HEK293 (cell line): ENCODE results near the gene PARP6.
A peak's percentile ranks its signal among the peaks of the same experiment; 100 is the strongest.

Experiments used
- CTCF ChIA-PET: fragments of 350-600 bp; formaldehyde crosslinking; extraction: SDS; loops from one replicate; lab custom pipeline; 2021; ENCODE audit warnings: antibody characterized with exemption; lab: Yijun Ruan, JAX
- POLR2A ChIA-PET: fragments of 300-600 bp; formaldehyde crosslinking; extraction: SDS; loops from one replicate; lab custom pipeline; 2020; ENCODE audit warnings: antibody characterized with exemption, inconsistent platforms; lab: Yijun Ruan, JAX
- H3K27ac ChIP-seq: fragments of 200-500 bp; sonication (Bioruptor generic); 2 replicates; pipeline ENCODE4 v1.5.1; 2014; ENCODE audit warnings: low read depth, low read length, control low read depth, inconsistent platforms; ENCODE audit errors: extremely low read depth
- H3K36me3 ChIP-seq, 2 experiments: fragments of 200-500 bp in 1 of 2; sonication (Bioruptor generic) in 1 of 2; 1 replicate in 1 of 2; 2 replicates in 1 of 2; pipeline ENCODE4 v1.5.1; 2014 to 2017; ENCODE audit warnings: inconsistent platforms in 2 of 2, low read length in 2 of 2; ENCODE audit not compliant: control insufficient read depth in 2 of 2, insufficient read depth in 1 of 2
- H3K4me1 ChIP-seq: fragments of 200-500 bp; sonication (Bioruptor generic); 2 replicates; pipeline ENCODE4 v1.5.1; 2014; ENCODE audit warnings: mild to moderate bottlenecking, low read length, inconsistent platforms; ENCODE audit not compliant: control insufficient read depth, insufficient read depth
- H3K4me3 ChIP-seq: 2 replicates; pipeline ENCODE4 v1.5.1; 2011; ENCODE audit warnings: low read depth, mild to moderate bottlenecking, control low read depth, low read length, moderate library complexity
- H3K9me3 ChIP-seq: fragments of 200-500 bp; sonication (Bioruptor generic); 2 replicates; pipeline ENCODE4 v1.5.1; 2014; ENCODE audit warnings: low read depth, low read length, inconsistent platforms; ENCODE audit not compliant: control insufficient read depth, insufficient read depth
- BCL11A ChIP-seq: fragments of 450-650 bp; formaldehyde crosslinking; IDR thresholded peaks from 2 replicates; pipeline ENCODE4 v1.5.1; 2016; ENCODE audit warnings: low read depth, missing biosample characterization, missing genetic modification characterization
- GFI1B ChIP-seq: fragments of 450-650 bp; formaldehyde crosslinking; IDR thresholded peaks from 2 replicates; pipeline ENCODE4 v1.5.1; 2016; ENCODE audit warnings: missing biosample characterization, missing genetic modification characterization
- KLF9 ChIP-seq: fragments of 450-650 bp; formaldehyde crosslinking; IDR thresholded peaks from 2 replicates; pipeline ENCODE4 v1.5.1; 2016; ENCODE audit warnings: missing biosample characterization, missing genetic modification characterization, low read depth
- MEIS1 ChIP-seq: sonication (generic); formaldehyde crosslinking; IDR thresholded peaks from 2 replicates; pipeline ENCODE4 v1.8.1; 2022; ENCODE audit warnings: missing genetic modification reagents, mild to moderate bottlenecking, borderline replicate concordance
- MYNN ChIP-seq: fragments of 450-650 bp; formaldehyde crosslinking; IDR thresholded peaks from 2 replicates; pipeline ENCODE4 v1.5.1; 2016; ENCODE audit warnings: missing biosample characterization, missing genetic modification characterization, borderline replicate concordance
- REPIN1 ChIP-seq: fragments of 450-650 bp; formaldehyde crosslinking; IDR thresholded peaks from 2 replicates; pipeline ENCODE4 v1.5.1; 2017; ENCODE audit warnings: missing biosample characterization, missing genetic modification characterization, low read depth
- SETDB1 ChIP-seq: IDR thresholded peaks from one replicate; pipeline ENCODE4 v1.6.1; 2017; ENCODE audit warnings: mild to moderate bottlenecking, low read length, moderate library complexity, mixed read lengths; ENCODE audit not compliant: insufficient read length
- WT1 ChIP-seq: fragments of 450-650 bp; formaldehyde crosslinking; IDR thresholded peaks from 2 replicates; pipeline ENCODE4 v1.5.1; 2016; ENCODE audit warnings: missing biosample characterization, missing genetic modification characterization
- ZFP41 ChIP-seq: fragments of 450-650 bp; formaldehyde crosslinking; IDR thresholded peaks from 2 replicates; pipeline ENCODE4 v1.5.1; 2016; ENCODE audit warnings: missing biosample characterization, missing genetic modification characterization, borderline replicate concordance
- ZNF23 ChIP-seq: fragments of 450-650 bp; formaldehyde crosslinking; IDR thresholded peaks from 2 replicates; pipeline ENCODE4 v1.5.1; 2016; ENCODE audit warnings: missing biosample characterization, missing genetic modification characterization, borderline replicate concordance
- ZNF239 ChIP-seq: fragments of 450-650 bp; formaldehyde crosslinking; IDR thresholded peaks from 2 replicates; pipeline ENCODE4 v1.5.1; 2016; ENCODE audit warnings: missing biosample characterization, missing genetic modification characterization
- ZNF311 ChIP-seq: fragments of 450-650 bp; formaldehyde crosslinking; IDR thresholded peaks from 2 replicates; pipeline ENCODE4 v1.5.1; 2017; ENCODE audit warnings: missing biosample characterization, missing genetic modification characterization, borderline replicate concordance
- ZNF423 ChIP-seq: fragments of 450-650 bp; formaldehyde crosslinking; IDR thresholded peaks from 2 replicates; pipeline ENCODE4 v1.5.1; 2016; ENCODE audit warnings: missing biosample characterization, missing genetic modification characterization
- ZNF558 ChIP-seq: fragments of 450-650 bp; formaldehyde crosslinking; IDR thresholded peaks from 2 replicates; pipeline ENCODE4 v1.5.1; 2016; ENCODE audit warnings: missing biosample characterization, missing genetic modification characterization
- ZNF677 ChIP-seq: fragments of 450-650 bp; IDR thresholded peaks from 2 replicates; pipeline ENCODE4 v1.5.0; 2018; ENCODE audit warnings: missing biosample characterization, mild to moderate bottlenecking, missing genetic modification characterization, moderate library complexity
- ZNF776 ChIP-seq: fragments of 450-650 bp; formaldehyde crosslinking; IDR thresholded peaks from 2 replicates; pipeline ENCODE4 v1.5.0; 2017; ENCODE audit warnings: missing biosample characterization, missing genetic modification characterization, borderline replicate concordance
- TF ChIP-seq, protein P1 (sequence below): fragments of 450-650 bp; formaldehyde crosslinking; IDR thresholded peaks from 2 replicates; pipeline ENCODE4 v1.5.1; 2016; ENCODE audit warnings: missing biosample characterization, missing genetic modification characterization
- TF ChIP-seq, protein P2 (sequence below): fragments of 450-650 bp; formaldehyde crosslinking; IDR thresholded peaks from 2 replicates; pipeline ENCODE4 v1.5.1; 2016; ENCODE audit warnings: missing biosample characterization, missing genetic modification characterization
- TF ChIP-seq, protein P3 (sequence below): fragments of 450-650 bp; formaldehyde crosslinking; IDR thresholded peaks from 2 replicates; pipeline ENCODE4 v1.5.1; 2017; ENCODE audit warnings: missing biosample characterization, mild to moderate bottlenecking, missing genetic modification characterization, moderate library complexity
- TF ChIP-seq, protein P4 (sequence below): fragments of 450-650 bp; formaldehyde crosslinking; IDR thresholded peaks from 2 replicates; pipeline ENCODE4 v1.5.1; 2016; ENCODE audit warnings: missing biosample characterization, missing genetic modification characterization
- TF ChIP-seq, protein P5 (sequence below): fragments of 450-650 bp; formaldehyde crosslinking; conservative IDR thresholded peaks from 2 replicates; pipeline ENCODE4 v1.5.1; 2016; ENCODE audit warnings: low read depth, missing biosample characterization, missing genetic modification characterization

The PARP6 gene

DNA sequence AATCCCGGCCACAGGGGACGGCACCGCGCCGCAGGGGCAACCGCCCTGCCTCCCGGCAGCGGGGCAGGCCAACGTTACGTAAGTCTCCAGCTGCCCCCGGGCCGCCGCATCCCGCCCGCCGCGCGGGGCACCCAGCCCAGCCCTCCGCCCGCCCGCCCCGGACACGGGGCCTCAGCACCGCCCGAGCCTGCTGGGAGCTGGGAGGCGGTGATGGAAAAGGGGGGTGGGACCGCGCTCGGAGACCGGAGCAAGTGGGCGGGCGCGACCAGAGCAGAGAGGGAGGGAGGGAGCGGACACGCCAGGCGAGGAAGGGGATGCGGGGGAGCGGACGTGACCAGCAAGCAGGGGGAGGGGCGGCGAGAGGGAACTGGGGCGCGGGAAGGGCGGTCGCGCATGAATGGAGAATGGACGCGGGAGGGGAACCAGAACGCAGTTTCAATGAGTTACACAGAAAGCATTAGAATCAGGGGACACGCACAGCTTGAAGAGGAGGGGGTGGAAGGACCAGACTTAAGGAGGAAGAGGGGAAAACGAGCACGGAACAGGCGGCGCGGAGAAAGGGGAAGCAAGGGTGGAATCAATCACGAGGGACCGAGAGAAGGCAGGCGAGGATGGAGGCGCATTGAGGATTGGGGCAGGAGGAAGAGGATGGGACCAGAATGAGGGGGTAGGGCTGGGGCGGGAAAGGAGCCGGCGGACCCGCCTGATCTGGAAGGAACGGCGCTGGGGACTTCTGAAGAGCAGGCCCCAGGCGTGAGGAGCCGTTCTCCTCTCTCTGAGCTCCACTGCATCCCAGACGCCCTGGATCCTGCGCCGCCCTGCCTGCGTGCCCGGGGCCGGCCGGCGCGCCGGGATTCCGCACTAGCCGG lies 41.9 kb downstream of the PARP6 start (continued):
- TF ChIP-seq ZNF239: peak; percentile 57
- no peak for TF ChIP-seq MEIS1 (CRISPR knock-in tag)
- peak; percentile 87 for TF ChIP-seq GFI1B (tag by site-specific recombination)
- TF ChIP-seq ZFP41 (tag by site-specific recombination): peak; percentile 55; the same call in 1 of the 2 replicates
- TF ChIP-seq WT1 (tag by site-specific recombination): peak; percentile 98
- TF ChIP-seq SETDB1: no peak
- TF ChIP-seq ZNF311 (tag by site-specific recombination): no peak
- TF ChIP-seq BCL11A (tag by site-specific recombination): peak; percentile 98
- TF ChIP-seq, protein P1, sequence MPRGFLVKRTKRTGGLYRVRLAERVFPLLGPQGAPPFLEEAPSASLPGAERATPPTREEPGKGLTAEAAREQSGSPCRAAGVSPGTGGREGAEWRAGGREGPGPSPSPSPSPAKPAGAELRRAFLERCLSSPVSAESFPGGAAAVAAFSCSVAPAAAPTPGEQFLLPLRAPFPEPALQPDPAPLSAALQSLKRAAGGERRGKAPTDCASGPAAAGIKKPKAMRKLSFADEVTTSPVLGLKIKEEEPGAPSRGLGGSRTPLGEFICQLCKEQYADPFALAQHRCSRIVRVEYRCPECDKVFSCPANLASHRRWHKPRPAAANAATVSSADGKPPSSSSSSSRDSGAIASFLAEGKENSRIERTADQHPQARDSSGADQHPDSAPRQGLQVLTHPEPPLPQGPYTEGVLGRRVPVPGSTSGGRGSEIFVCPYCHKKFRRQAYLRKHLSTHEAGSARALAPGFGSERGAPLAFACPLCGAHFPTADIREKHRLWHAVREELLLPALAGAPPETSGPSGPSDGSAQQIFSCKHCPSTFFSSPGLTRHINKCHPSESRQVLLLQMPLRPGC (tag by site-specific recombination): no peak; the same call in none of the 2 replicates
- TF ChIP-seq, protein P2, sequence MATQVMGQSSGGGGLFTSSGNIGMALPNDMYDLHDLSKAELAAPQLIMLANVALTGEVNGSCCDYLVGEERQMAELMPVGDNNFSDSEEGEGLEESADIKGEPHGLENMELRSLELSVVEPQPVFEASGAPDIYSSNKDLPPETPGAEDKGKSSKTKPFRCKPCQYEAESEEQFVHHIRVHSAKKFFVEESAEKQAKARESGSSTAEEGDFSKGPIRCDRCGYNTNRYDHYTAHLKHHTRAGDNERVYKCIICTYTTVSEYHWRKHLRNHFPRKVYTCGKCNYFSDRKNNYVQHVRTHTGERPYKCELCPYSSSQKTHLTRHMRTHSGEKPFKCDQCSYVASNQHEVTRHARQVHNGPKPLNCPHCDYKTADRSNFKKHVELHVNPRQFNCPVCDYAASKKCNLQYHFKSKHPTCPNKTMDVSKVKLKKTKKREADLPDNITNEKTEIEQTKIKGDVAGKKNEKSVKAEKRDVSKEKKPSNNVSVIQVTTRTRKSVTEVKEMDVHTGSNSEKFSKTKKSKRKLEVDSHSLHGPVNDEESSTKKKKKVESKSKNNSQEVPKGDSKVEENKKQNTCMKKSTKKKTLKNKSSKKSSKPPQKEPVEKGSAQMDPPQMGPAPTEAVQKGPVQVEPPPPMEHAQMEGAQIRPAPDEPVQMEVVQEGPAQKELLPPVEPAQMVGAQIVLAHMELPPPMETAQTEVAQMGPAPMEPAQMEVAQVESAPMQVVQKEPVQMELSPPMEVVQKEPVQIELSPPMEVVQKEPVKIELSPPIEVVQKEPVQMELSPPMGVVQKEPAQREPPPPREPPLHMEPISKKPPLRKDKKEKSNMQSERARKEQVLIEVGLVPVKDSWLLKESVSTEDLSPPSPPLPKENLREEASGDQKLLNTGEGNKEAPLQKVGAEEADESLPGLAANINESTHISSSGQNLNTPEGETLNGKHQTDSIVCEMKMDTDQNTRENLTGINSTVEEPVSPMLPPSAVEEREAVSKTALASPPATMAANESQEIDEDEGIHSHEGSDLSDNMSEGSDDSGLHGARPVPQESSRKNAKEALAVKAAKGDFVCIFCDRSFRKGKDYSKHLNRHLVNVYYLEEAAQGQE (tag by site-specific recombination): peak; percentile 47; the same call in 1 of the 2 replicates
- peak; percentile 98 for TF ChIP-seq KLF9 (tag by site-specific recombination)
- TF ChIP-seq ZNF558 (tag by site-specific recombination): peak; percentile 64; the same call in 1 of the 2 replicates
- TF ChIP-seq, protein P3, sequence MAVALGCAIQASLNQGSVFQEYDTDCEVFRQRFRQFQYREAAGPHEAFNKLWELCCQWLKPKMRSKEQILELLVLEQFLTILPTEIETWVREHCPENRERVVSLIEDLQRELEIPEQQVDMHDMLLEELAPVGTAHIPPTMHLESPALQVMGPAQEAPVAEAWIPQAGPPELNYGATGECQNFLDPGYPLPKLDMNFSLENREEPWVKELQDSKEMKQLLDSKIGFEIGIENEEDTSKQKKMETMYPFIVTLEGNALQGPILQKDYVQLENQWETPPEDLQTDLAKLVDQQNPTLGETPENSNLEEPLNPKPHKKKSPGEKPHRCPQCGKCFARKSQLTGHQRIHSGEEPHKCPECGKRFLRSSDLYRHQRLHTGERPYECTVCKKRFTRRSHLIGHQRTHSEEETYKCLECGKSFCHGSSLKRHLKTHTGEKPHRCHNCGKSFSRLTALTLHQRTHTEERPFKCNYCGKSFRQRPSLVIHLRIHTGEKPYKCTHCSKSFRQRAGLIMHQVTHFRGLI (tag by site-specific recombination): peak; percentile 75
- TF ChIP-seq, all 188 proteins: peak for 109

DNA sequence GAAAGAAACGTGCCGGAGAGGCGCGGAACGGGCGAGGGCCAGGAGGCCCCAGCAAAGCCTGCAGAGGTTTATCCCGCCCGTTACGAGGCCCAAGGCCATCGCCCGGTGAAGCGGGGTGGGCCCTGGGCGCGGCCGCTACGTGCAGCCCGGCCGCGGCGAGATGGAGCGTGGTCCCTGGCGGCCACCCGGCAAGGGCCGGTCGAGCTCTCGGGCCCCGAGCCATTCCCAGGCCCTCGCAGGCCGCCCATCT lies 42.5 kb downstream of the PARP6 start:
- ChIA-PET POLR2A (interaction anchor here (0.6 to 4.2 kb wide), 26 partner anchors 9 to 1513 kb away, joined by 3 to 66 read pairs (median 7); partner anchors contain the start of genes BBS4, GRAMD2A and HIGD2B), CTCF (interaction anchor here (0.7 to 2.6 kb wide), 4 partner anchors 11 to 35 kb away, joined by 3 to 12 read pairs (median 6); no protein-coding TSS in a partner anchor)
- peaks cover 24% of the 10 kb centered on the region for H3K4me1 ChIP-seq
- H3K4me3 ChIP-seq: peak overlapping the region; percentile 70
- H3K27ac ChIP-seq: peak overlapping the region; percentile 98
- peaks cover 9 to 19% of the 10 kb centered on the region in 2 experiments; a peak in 2 of 3 replicates for H3K36me3 ChIP-seq
- no peaks in the 10 kb centered on the region for H3K9me3 ChIP-seq
- TF ChIP-seq, protein P4, sequence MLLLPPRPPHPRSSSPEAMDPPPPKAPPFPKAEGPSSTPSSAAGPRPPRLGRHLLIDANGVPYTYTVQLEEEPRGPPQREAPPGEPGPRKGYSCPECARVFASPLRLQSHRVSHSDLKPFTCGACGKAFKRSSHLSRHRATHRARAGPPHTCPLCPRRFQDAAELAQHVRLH (tag by site-specific recombination): 0 out of 2 replicates have a peak, but pooled peaks have one; percentile 33
- no peak for TF ChIP-seq ZNF311 (tag by site-specific recombination)
- peak; percentile 57; the same call in 1 of the 2 replicates for TF ChIP-seq GFI1B (tag by site-specific recombination)
- TF ChIP-seq ZNF776 (tag by site-specific recombination): no peak
- peak; percentile 30; the same call in 1 of the 2 replicates for TF ChIP-seq ZNF423
- TF ChIP-seq ZNF677 (tag by site-specific recombination): no peak
- TF ChIP-seq, protein P5, sequence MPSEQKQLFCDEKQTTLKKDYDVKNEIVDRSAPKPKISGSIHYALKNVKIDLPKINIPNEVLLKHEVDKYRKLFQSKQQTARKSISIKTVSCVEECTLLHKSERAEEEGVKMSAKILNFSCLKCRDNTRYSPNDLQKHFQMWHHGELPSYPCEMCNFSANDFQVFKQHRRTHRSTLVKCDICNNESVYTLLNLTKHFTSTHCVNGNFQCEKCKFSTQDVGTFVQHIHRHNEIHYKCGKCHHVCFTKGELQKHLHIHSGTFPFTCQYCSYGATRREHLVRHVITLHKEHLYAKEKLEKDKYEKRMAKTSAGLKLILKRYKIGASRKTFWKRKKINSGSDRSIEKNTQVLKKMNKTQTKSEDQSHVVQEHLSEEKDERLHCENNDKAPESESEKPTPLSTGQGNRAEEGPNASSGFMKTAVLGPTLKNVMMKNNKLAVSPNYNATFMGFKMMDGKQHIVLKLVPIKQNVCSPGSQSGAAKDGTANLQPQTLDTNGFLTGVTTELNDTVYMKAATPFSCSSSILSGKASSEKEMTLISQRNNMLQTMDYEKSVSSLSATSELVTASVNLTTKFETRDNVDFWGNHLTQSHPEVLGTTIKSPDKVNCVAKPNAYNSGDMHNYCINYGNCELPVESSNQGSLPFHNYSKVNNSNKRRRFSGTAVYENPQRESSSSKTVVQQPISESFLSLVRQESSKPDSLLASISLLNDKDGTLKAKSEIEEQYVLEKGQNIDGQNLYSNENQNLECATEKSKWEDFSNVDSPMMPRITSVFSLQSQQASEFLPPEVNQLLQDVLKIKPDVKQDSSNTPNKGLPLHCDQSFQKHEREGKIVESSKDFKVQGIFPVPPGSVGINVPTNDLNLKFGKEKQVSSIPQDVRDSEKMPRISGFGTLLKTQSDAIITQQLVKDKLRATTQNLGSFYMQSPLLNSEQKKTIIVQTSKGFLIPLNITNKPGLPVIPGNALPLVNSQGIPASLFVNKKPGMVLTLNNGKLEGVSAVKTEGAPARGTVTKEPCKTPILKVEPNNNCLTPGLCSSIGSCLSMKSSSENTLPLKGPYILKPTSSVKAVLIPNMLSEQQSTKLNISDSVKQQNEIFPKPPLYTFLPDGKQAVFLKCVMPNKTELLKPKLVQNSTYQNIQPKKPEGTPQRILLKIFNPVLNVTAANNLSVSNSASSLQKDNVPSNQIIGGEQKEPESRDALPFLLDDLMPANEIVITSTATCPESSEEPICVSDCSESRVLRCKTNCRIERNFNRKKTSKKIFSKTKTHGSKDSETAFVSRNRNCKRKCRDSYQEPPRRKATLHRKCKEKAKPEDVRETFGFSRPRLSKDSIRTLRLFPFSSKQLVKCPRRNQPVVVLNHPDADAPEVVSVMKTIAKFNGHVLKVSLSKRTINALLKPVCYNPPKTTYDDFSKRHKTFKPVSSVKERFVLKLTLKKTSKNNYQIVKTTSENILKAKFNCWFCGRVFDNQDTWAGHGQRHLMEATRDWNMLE: no peak
- TF ChIP-seq REPIN1 (tag by site-specific recombination): no peak
- peak; percentile 51; the same call in 1 of the 2 replicates for TF ChIP-seq MYNN (tag by site-specific recombination)
- no peak for TF ChIP-seq ZNF23 (tag by site-specific recombination)
